Trophoblast cell (in vitro differentiated cells and primary cell): ENCODE measurements around the gene WDR55.
"Not testable (repeated sequence)": the region's sequence is repeated elsewhere in the genome, so short reads cannot be mapped to it uniquely, and the experiment has no call there.

ENCODE experiments used
- DNase-seq, 2 donors: peaks; one replicate each; pipeline ENCODE4 v3.0.0-alpha.2; 2016
- H2AFZ ChIP-seq: 2 replicates; pipeline ENCODE4 v1.6.1; 2013; ENCODE audit warnings: low read length, moderate library complexity, mild to moderate bottlenecking; ENCODE audit not compliant: insufficient read depth, poor library complexity
- H2AK5ac ChIP-seq: 2 replicates; pipeline ENCODE4 v1.6.1; 2013; ENCODE audit warnings: mild to moderate bottlenecking, low read length
- H2BK120ac ChIP-seq: 2 replicates; pipeline ENCODE4 v1.6.1; 2013; ENCODE audit warnings: low read length, mild to moderate bottlenecking, moderate library complexity; ENCODE audit not compliant: insufficient read depth, poor library complexity
- H2BK12ac ChIP-seq: 2 replicates; pipeline ENCODE4 v1.6.1; 2013; ENCODE audit warnings: mild to moderate bottlenecking, low read length, moderate library complexity
- H2BK5ac ChIP-seq: 2 replicates; pipeline ENCODE4 v1.6.1; 2013; ENCODE audit warnings: low read length, low read depth, moderate library complexity, mild to moderate bottlenecking; ENCODE audit not compliant: poor library complexity
- H3K14ac ChIP-seq: 2 replicates; pipeline ENCODE4 v1.6.1; 2013; ENCODE audit warnings: mild to moderate bottlenecking, low read length
- H3K18ac ChIP-seq: 2 replicates; pipeline ENCODE4 v1.6.1; 2013; ENCODE audit warnings: mild to moderate bottlenecking, low read length
- H3K23ac ChIP-seq: 2 replicates; pipeline ENCODE4 v1.6.1; 2013; ENCODE audit warnings: low read length
- H3K27ac ChIP-seq: 2 replicates; pipeline ENCODE4 v1.5.1; 2013; ENCODE audit warnings: low read depth, mild to moderate bottlenecking, inconsistent platforms, low read length, moderate library complexity
- H3K27me3 ChIP-seq: 2 replicates; pipeline ENCODE4 v1.6.1; 2013; ENCODE audit warnings: inconsistent platforms, mild to moderate bottlenecking, low read length, moderate library complexity; ENCODE audit not compliant: insufficient read depth
- H3K36me3 ChIP-seq, 2 experiments: 1 replicate in 1 of 2; 2 replicates in 1 of 2; pipeline ENCODE4 v1.6.1; 2013; ENCODE audit warnings: low read length in 2 of 2, mild to moderate bottlenecking in 2 of 2, moderate library complexity in 1 of 2; ENCODE audit not compliant: insufficient read depth in 2 of 2, control insufficient read depth in 1 of 2
- H3K4ac ChIP-seq: 2 replicates; pipeline ENCODE4 v1.6.1; 2013; ENCODE audit warnings: low read depth, mild to moderate bottlenecking, low read length, moderate library complexity
- H3K4me1 ChIP-seq, 2 experiments: 1 replicate in 1 of 2; 2 replicates in 1 of 2; pipeline ENCODE4 v1.6.1; 2013; ENCODE audit warnings: low read length in 2 of 2, mild to moderate bottlenecking in 2 of 2, moderate library complexity in 1 of 2; ENCODE audit not compliant: insufficient read depth in 2 of 2, control insufficient read depth in 1 of 2
- H3K4me2 ChIP-seq: 2 replicates; pipeline ENCODE4 v1.6.1; 2013; ENCODE audit warnings: inconsistent platforms, mild to moderate bottlenecking, low read length, moderate library complexity
- H3K4me3 ChIP-seq: 2 replicates; pipeline ENCODE4 v1.5.1; 2013; ENCODE audit warnings: mild to moderate bottlenecking, low read depth, low read length, inconsistent platforms
- H3K79me1 ChIP-seq: one replicate; pipeline ENCODE4 v1.6.1; 2013; ENCODE audit warnings: low read length
- H3K79me2 ChIP-seq: 2 replicates; pipeline ENCODE4 v1.6.1; 2013; ENCODE audit warnings: low read length, mild to moderate bottlenecking; ENCODE audit not compliant: control insufficient read depth, insufficient read depth, poor library complexity
- H3K9ac ChIP-seq: 2 replicates; pipeline ENCODE4 v1.6.1; 2013; ENCODE audit warnings: mild to moderate bottlenecking, low read length
- H3K9me3 ChIP-seq: 2 replicates; pipeline ENCODE4 v1.6.1; 2013; ENCODE audit warnings: low read depth, mild to moderate bottlenecking, control low read depth, inconsistent platforms, low read length; ENCODE audit not compliant: insufficient read depth
- H4K12ac ChIP-seq: 2 replicates; pipeline ENCODE4 v1.6.1; 2013; ENCODE audit warnings: low read depth, mild to moderate bottlenecking, low read length, moderate library complexity
- H4K8ac ChIP-seq: 2 replicates; pipeline ENCODE4 v1.6.1; 2013; ENCODE audit warnings: low read depth, mild to moderate bottlenecking, low read length, moderate library complexity
- H4K91ac ChIP-seq: one replicate; pipeline ENCODE4 v1.6.1; 2013; ENCODE audit warnings: low read depth, mild to moderate bottlenecking, low read length, moderate library complexity
- WGBS: extraction: QIAGEN DNeasy Blood & Tissue Kit; methylation state at CpG from one replicate; pipeline ENCODE4 v1.1.7; 2013; ENCODE audit warnings: missing lambda C conversion rate; ENCODE audit not compliant: insufficient read length, insufficient coverage; ENCODE audit errors: extremely low coverage; 5-methylcytosine and 5-hydroxymethylcytosine counted together

The WDR55 gene

GRCh38 chr5:140634103-140634502, 30.6 kb upstream of the WDR55 start:
- no peak overlapping the region for H3K4ac ChIP-seq
- H3K18ac ChIP-seq, result no peak overlapping the region
- no peak overlapping the region for H3K4me2 ChIP-seq
- H3K36me3 ChIP-seq, result no peaks in the 10 kb centered on the region
- H3K79me1 ChIP-seq, result no peaks in the 10 kb centered on the region
- H3K27me3 ChIP-seq, result no peaks in the 10 kb centered on the region
- no peak overlapping the region for H4K91ac ChIP-seq
- H3K79me2 ChIP-seq, result no peaks in the 10 kb centered on the region
- no peak for DNase-seq
- H3K4me1 ChIP-seq, result peaks cover 0 to 4% of the 10 kb centered on the region in 2 experiments
- H3K14ac ChIP-seq, result no peak overlapping the region
- H2BK12ac ChIP-seq, result no peak overlapping the region
- no peak overlapping the region for H3K9ac ChIP-seq
- H2BK5ac ChIP-seq, result no peak overlapping the region
- no peak overlapping the region for H2AK5ac ChIP-seq
- no peak overlapping the region for H3K23ac ChIP-seq
- no peak overlapping the region for H4K12ac ChIP-seq
- H4K8ac ChIP-seq, result no peak overlapping the region
- no peak overlapping the region for H3K4me3 ChIP-seq
- no peak overlapping the region for H2BK120ac ChIP-seq
- no peak overlapping the region for H3K27ac ChIP-seq
- WGBS, result no CpG with 5 or more reads among the region's 3 CpGs
- H2AFZ ChIP-seq, result no peak overlapping the region
- H3K9me3 ChIP-seq, result peaks cover 16% of the 10 kb centered on the region

GRCh38 chr5:140635291-140636257, 29.1 kb upstream of the WDR55 start:
- Histone ChIP-seq H4K12ac (no peak overlapping the region), H2BK120ac (no peak overlapping the region), H2BK12ac (no peak overlapping the region), H2AK5ac (no peak overlapping the region), H3K4me1 (peaks cover 5 to 10% of the 10 kb centered on the region in 2 experiments), H3K23ac (no peak overlapping the region), H3K14ac (no peak overlapping the region), H2BK5ac (no peak overlapping the region), H3K79me1 (peaks cover 4% of the 10 kb centered on the region), H3K79me2 (peaks cover 4% of the 10 kb centered on the region), H3K18ac (no peak overlapping the region), H3K27me3 (no peaks in the 10 kb centered on the region), H3K27ac (no peak overlapping the region), H2AFZ (no peak overlapping the region), H3K9me3 (peaks cover 16% of the 10 kb centered on the region), H3K4ac (no peak overlapping the region), H3K4me3 (no peak overlapping the region), H4K91ac (no peak overlapping the region), H4K8ac (no peak overlapping the region), H3K4me2 (no peak overlapping the region), H3K36me3 (no peaks in the 10 kb centered on the region), H3K9ac (no peak overlapping the region)
- WGBS, result no CpG with 5 or more reads among the region's 8 CpGs
- DNase-seq, result no peak

DNA sequence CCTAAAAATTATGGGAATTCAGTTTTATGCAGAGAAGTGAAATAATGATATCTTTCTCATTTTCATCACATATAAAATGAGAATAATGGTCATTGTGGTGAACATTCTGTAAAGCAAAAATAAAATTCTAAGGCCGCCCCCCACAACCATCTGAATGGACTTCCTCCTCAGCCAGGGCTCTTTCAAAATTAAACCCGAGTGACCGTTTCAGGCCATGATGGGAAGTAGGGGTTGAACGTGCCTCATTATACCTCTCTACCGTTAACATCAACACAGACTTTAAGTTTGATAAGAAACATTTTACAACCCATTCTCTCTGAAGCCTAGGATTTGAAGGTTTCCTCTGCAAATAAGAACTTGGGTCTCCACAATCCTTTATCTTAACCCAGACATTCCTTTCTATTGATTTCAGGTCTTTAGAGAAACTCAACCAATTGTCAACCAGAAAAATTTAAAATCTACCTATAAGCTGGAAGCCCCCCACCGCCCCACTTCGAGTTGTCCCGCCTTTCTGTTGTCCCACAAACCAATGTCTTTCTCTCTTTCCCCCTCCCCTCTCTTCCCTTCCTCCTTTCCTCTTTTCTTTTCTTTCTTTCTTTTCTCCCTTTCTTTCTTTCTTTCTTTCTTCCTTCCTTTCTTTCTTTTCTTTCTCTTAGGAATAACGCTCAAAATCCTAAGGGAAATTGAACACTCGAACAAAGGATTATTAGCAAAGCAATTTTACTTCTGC, 27.2 kb upstream of the WDR55 start:
- no CpG with 5 or more reads among the region's 10 CpGs for WGBS
- Histone ChIP-seq H4K91ac (no peak overlapping the region), H3K4me2 (no peak overlapping the region), H3K18ac (no peak overlapping the region), H3K9me3 (peaks cover 7% of the 10 kb centered on the region), H3K79me2 (peaks cover 4% of the 10 kb centered on the region), H3K14ac (no peak overlapping the region), H2BK5ac (no peak overlapping the region), H3K27me3 (no peaks in the 10 kb centered on the region), H2AK5ac (no peak overlapping the region), H3K36me3 (peaks cover 2 to 4% of the 10 kb centered on the region in 2 experiments), H3K9ac (no peak overlapping the region), H3K4me3 (no peak overlapping the region), H2BK12ac (no peak overlapping the region), H3K27ac (no peak overlapping the region), H3K23ac (no peak overlapping the region), H2BK120ac (no peak overlapping the region), H4K12ac (no peak overlapping the region), H3K79me1 (peaks cover 4% of the 10 kb centered on the region), H3K4ac (no peak overlapping the region), H2AFZ (no peak overlapping the region), H3K4me1 (peaks cover 5 to 10% of the 10 kb centered on the region in 2 experiments), H4K8ac (no peak overlapping the region)
- DNase-seq, result no peak

DNA sequence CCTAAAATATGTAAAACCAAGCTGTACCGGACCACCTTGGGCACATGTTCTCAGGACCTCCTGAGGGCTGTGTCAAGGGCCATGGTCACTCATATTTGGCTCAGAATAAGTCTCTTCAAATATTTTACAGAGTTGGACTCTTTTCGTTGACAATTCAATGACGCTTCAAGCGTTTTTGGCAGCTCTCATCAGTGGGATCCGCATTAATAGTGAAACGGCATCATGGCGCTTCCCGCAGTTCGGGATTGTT, 25.9 kb upstream of the WDR55 start:
- Histone ChIP-seq H2BK120ac (peak overlapping the region; percentile 11), H3K36me3 (peaks cover 11 to 13% of the 10 kb centered on the region in 2 experiments), H4K8ac (peak overlapping the region; percentile 24), H3K4me2 (peak overlapping the region; percentile 62)
- not testable (repeated sequence) for H3K18ac ChIP-seq, H2AFZ ChIP-seq, H3K79me2 ChIP-seq, H3K4me3 ChIP-seq, DNase-seq, H3K27ac ChIP-seq, H3K14ac ChIP-seq, H4K12ac ChIP-seq, H3K27me3 ChIP-seq, H3K4me1 ChIP-seq, H4K91ac ChIP-seq, H3K23ac ChIP-seq, H2BK12ac ChIP-seq, H3K4ac ChIP-seq, H2AK5ac ChIP-seq, H3K9me3 ChIP-seq, H3K79me1 ChIP-seq, H2BK5ac ChIP-seq, H3K9ac ChIP-seq
- WGBS, result no CpG with 5 or more reads among the region's 9 CpGs
